Measurements from ENCODE around the gene TINAG. TPM values are rescaled to one million over a fixed set of nuclear protein-coding genes. Genes with fewer than 3 reads are reported as not detected.

Gene TINAG
- total and polyA plus RNA-seq, 2 donors (not counting 3 experiments of a cell fraction or from before 2014, with no cell fraction given) = not detected

- ChIA-PET POLR2A (no interaction called here), CTCF (no interaction called here)
- DNase-seq (ENCODE audit: low read depth, low spot score) = no peak
- H3K9me1 ChIP-seq (replicated peaks; ENCODE audit: control insufficient read depth, extremely low read depth, insufficient read depth, low read length) = no peaks in the 10 kb centered on the region
- FAIRE-seq = no peak
- H3K4me3 ChIP-seq (replicated peaks in 1 of 3; ENCODE audit: insufficient read depth in 1 of 3, low read depth in 1 of 3, low read length in 3 of 3) = no peak overlapping the region
- H3K79me2 ChIP-seq (ENCODE audit: control insufficient read depth, insufficient read depth, low read length) = no peaks in the 10 kb centered on the region
- H3K36me3 ChIP-seq (ENCODE audit: control insufficient read depth in 2 of 2, extremely low read depth in 1 of 2, insufficient read depth in 2 of 2, low read length in 2 of 2) = no peaks in the 10 kb centered on the region
- no peak overlapping the region for H3K9ac ChIP-seq (replicated peaks; ENCODE audit: extremely low read depth, insufficient read depth, low read length)
- intact Hi-C loops (cut with micrococcal nuclease) = no loop called here
- no peak overlapping the region for H3K4me2 ChIP-seq (ENCODE audit: insufficient read depth, low read length)
- dilution Hi-C loops (cut with MboI; ENCODE audit: extremely low pct_ligation_motif_present, low sequenced_read_pairs) = no loop called here
- BruUV-seq (replicated peaks) = no TSS peak
- H3K27ac ChIP-seq (ENCODE audit: insufficient read depth, low read depth, low read length) = no peak overlapping the region
- H4K20me1 ChIP-seq (replicated peaks; ENCODE audit: control insufficient read depth, extremely low read depth, insufficient read depth, low read length) = no peaks in the 10 kb centered on the region
- H2AFZ ChIP-seq (ENCODE audit: low read depth, low read length) = no peak overlapping the region
- no peaks in the 10 kb centered on the region for H3K4me1 ChIP-seq (ENCODE audit: control insufficient read depth, extremely low read depth, insufficient read depth, low read length)
- TF ChIP-seq CTCF (IDR thresholded peaks at IDR 0.05; ENCODE audit: extremely low read depth in 1 of 2, insufficient read depth in 1 of 2, low read depth in 1 of 2, low read length in 2 of 2) (no peak), POLR2AphosphoS5 (IDR thresholded peaks at IDR 0.05; ENCODE audit: insufficient read depth, low read depth, low read length) (no peak), JUN (IDR thresholded peaks at IDR 0.05; ENCODE audit: borderline replicate concordance, insufficient read depth, insufficient read length, low read depth) (no peak), FOS (IDR thresholded peaks at IDR 0.05; ENCODE audit: borderline replicate concordance, insufficient read depth, low read length) (no peak), MAX (IDR thresholded peaks at IDR 0.05; ENCODE audit: insufficient read depth, insufficient read length) (no peak), POLR2A (IDR thresholded peaks at IDR 0.05; ENCODE audit: low read depth, low read length) (no peak), EZH2 (IDR thresholded peaks at IDR 0.05; ENCODE audit: borderline replicate concordance, low read depth, low read length, severe bottlenecking) (no peak), MYC (IDR thresholded peaks at IDR 0.05; ENCODE audit: low read depth, low read length) (no peak), GATA2 (IDR thresholded peaks at IDR 0.05; ENCODE audit: insufficient read depth, insufficient read length, low read depth, low read length) (no peak)
- H3K9me3 ChIP-seq (replicated peaks; ENCODE audit: control insufficient read depth, insufficient read depth, low read length) = no peaks in the 10 kb centered on the region
- no peaks in the 10 kb centered on the region for H3K27me3 ChIP-seq (ENCODE audit: control insufficient read depth in 2 of 2, insufficient read depth in 2 of 2, low read length in 2 of 2)
These were observed 8.5 kb upstream of the TINAG start for GRCh38 chr6:54299542-54300269.
